NCI-H1092 treated with DMSO at 0.1 percent for 48 hours (cell line): Measurements from ENCODE around the gene TFDP2.
"Not testable (repeated sequence)": the region's sequence is repeated elsewhere in the genome, so short reads cannot be mapped to it uniquely, and the experiment has no call there.

Experiments used
- DNase-seq: peaks from one replicate; lab custom pipeline; 2025; lab: John Stamatoyannopoulos, UW

The TFDP2 gene

DNA sequence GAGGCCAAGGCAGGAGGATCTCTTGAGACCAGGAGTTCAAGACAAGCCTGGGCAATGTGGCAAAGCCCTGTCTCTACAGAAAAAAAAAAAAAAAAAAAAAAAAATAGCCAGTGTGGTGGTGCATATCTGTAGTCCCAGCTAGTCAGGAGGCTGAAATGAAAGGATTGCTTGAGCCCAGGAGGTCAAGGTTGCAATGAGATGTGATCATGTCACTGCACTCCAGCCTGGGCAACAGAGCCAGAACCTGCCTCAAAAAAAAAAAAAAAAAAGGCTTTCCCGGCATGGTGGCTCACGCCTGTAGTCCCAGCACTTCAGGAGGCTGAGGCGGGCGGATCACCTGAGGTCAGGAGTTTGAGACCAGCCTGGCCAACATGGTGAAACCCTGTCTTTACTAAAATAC is 73.7 kb downstream of the TFDP2 start:
- not testable (repeated sequence) for DNase-seq

DNA sequence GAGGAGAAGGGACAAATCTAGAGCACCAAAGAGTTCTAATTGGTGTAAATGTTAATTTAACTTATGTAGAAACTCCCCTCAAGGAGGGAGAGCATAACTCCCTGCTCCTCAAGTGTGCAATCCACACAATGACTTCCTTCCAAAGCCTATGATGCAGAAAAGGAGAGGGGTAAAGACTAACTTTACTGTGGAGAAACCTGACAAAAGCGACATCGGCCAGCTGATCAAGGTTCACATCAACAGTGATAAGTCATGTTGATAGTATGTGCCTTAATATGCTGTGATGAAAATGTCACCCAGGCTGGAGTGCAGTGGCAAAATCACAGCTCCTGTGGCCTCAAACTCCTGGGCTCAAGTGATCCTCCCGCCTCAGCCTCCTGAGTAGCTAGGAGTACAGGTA is 76.5 kb downstream of the TFDP2 start:
- no peak for DNase-seq

DNA sequence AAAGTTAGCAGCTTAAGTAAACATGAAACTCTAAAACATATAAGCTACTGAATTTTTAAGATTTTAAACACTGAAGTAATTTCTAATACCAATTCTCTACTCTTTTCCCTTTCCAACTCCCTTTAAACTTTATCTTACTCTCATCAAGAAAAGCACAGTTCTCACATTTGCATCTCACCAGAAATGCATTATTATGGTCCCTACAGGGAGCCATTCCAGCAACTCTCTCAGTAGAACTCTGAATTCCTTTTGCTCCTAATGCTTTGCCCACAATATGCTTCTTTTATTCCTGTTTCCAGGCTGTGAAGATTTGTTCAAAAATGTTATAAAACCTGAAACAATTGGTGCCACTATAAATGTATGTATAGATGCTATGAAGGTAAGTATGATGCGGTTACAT is 83.4 kb downstream of the TFDP2 start:
- DNase-seq = no peak

DNA sequence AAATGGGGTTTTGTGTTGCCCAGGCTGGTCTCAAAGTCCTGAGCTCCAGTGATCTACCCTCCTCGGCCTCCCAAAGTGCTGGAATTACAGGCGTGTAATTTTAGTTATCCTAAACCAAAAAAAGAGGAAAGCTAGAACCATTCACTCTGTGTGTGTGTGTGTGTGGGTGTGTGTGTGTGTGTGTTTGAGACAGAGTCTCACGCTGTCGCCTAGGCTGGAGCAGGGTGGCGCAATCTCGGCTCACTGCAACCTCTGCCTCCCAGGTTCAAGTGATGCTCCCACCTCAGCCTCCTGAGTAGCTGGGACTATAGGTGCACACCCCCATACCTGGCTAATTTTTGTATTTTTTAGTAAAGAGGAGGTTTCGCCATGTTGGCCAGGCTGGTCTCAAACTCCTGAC is 84.0 kb downstream of the TFDP2 start:
- DNase-seq = no peak

DNA sequence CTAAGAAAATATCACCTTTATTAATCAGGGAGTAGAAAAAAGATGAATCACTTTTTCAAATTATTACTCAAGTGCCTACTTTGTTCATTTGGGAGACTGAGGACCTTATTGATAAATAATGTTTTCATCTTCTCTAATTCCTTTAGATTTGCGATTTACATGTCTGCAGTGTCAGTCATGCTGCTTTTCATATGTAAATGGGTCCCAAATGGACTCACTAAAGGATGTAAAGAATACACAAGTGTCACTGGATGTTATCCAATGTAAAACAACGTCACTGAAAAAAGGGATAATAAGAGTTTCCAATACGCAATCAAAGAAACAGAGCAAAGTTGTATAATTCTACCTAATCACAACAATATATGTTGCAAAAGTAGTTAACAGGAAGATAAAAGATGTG is 84.9 kb downstream of the TFDP2 start:
- DNase-seq = no peak

DNA sequence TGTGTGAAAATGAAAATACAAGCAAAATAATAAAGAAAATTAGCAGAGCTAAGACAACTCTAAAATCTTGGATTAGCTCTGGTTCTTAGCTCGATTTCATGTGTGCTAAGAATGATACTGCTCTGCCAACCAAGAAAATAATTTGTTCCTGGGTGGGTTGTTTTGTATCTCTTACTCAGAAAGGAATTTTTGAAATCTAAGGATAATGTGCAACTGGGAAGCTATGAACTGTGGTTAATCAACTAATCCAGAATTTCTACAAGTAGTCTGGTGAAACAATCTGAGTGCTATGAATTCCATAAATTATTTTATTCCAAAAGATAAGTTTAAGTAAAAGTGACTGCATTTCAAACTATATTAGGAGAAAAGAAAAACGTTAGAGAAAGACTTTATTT is 92.0 kb downstream of the TFDP2 start:
- DNase-seq = no peak

DNA sequence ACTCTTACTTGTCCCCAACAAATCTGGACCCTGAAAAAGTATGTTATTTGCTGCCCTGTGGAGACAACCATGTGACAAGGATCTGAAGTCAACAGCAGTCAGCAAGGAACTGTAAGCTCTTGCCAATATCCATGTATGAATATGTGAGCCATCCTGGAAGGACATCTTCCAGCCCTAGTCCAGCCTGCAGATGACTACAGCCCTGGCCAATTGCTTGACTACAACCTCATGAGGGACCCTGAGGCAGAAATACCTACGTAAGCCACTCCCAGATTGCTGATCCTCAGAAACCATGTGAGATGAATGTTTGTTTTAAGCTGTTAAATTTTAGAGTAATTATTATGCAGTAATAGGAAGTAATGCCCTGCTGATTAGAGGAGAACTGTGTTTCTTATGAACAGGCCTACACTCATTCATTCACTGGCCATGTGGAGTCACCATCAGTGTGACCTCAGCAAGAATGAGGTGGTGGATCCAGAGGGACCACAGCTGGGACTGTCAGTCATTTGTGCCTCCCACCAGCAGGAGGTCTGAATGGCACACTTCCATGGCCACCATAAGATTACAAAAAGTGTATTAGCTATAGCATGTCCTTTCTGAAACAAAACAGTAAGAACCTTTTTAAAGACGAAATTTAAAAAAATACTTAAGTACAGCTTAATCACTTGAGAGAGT is 92.6 kb downstream of the TFDP2 start:
- no peak for DNase-seq

DNA sequence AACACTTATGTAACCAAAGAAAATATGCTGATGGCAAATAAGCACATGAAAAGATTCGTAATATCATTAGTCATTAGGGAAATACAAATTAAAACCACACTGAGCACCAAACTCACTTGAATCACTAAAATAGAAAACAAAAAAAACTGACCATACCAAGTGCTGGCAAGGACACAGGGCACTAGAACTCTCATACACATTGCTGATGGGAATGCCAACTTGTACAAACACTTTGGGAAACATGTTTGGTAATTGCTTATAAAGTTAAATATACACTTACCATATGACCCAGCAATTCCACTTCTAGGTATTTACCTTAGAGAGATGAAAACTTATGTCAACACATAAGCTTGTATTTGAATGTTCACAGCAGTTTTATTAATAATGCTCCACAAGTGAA is 95.5 kb downstream of the TFDP2 start:
- DNase-seq = no peak

DNA sequence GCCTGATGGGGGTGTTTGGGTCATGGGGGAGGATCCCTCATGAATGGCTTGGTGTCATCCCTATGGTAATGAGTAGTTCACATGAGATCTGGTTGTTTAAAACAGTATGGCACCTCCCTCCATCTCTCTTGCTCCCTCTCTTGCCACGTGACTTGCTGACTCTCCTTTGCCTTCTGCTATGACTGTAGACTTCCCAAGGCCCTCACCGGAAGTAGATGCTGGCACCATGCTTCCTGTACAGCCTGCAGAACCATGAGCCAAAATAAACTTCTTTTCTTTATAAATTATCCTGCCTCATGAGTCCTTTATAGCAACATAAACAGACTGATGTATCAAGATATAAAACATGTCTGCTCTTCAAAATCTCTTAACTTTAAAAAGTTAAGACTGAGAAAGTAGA is 96.1 kb downstream of the TFDP2 start:
- no peak for DNase-seq

DNA sequence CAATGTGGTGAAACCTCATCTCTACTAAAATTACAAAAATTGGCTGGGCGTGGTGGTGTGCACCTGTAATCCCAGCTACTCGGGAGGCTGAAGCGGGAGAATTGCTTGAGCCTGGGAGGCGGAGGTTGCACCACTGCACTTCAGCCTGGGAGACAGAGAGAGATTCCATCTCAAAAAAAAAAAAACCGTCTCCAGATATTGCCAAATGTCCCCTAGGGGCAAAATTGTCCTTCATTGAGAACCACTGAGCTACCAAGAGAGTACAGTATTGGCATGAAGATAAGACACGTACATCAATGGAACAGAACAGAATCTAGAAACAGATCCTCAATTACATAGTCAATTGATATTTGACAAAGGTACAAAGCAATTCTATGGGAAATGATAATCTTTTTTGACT is 98.0 kb downstream of the TFDP2 start:
- no peak for DNase-seq

DNA sequence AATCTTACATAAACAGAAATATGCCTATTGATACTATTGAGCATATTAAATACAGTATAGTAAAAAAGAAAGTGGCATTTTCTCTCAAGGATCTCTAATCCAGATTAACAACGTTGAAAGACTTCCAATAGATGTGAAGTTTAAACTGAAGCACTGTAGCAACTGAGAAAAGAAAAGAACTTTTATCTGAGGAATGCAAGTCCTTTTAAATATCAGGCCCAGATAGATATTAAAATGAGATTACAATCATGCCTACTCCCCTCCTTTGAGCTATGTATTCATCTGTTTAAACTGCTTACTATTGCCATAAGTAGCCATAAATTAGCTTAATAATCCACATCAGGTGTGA is 102.3 kb downstream of the TFDP2 start:
- no peak for DNase-seq

DNA sequence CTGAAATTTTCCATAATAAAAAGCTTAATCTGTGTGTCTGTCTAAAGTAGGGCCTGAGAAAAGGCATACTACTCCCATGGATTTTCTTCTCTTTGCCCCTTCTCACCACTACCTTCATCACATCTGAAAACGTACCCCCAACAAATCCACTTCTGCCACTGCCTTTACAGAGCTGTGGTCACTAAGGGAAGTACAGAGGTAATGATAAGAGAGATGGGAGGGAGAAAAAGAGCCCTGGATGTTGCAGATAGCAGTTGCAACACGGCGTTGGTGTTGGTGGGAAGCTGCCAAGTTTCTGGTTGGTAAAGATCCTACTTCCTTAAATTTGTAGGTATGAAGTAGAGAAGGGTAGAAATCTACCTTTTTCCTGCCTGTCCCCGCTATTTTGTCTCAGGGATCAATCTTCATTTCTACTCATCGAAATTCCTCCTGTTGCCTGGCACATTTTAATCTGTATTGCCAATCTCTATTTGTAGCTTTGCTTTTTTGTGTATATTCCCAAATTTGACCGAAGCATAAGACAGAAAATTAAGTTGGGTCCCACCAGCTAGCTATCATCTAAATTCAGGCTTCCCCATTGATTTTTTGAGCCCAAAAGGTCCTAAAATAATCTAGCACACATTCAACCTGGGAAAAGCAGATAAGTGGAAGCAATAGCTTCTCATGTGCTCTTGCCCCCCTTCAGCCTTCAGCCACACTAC is 102.9 kb downstream of the TFDP2 start:
- no peak for DNase-seq

DNA sequence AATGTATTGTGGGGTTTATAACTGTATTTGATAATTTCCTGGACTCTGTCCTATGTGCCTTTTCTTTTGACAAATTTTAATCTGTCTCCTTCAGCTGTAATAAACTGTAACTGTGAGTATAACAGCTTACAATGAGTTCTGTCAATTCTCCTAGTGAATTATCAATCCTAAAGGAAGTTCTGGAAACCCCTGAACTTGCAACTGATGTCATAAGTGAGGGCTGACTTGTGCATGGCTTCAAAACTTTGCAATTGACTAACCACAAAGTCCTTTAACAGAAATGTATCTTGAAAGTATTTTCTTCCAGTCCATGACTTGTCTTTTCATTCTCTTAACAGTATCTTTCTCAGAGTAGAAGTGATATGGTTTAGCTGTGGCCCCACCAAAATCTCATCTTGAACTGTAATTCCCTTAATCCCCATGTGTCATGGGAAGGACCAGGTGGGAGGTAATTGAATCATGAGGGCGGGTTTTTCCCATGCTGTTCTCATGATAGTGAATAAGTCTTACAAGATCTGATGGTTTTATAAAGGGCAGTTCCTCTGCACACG is 108.3 kb downstream of the TFDP2 start:
- no peak for DNase-seq

DNA sequence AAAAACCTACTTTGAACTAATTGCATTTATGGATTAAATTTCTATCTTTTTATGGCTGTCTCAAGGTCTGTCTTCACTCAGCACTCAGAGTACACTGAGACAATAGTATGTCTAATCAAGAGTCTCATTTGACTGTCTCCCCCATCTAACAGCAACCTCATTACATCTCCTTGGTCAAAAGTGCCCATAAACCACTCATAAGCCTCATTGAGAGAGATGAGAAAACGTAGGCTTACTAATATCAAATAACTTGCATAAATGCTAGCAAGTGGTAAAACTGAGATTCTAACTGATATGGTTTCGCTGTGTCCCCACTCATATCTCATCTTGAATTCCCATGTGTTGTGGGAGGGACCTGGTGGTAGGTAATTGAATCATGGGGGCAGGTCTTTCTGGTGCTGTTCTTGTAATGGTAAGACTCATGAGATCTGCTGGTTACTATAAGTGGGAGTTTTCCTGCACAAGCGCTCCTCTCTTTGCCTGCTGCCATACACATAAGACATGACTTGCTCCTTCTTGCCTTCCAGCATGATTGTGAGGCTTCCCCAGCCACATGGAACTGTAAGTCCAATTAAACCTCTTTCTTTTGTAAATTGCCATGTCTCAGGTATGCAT is 113.9 kb downstream of the TFDP2 start:
- no peak for DNase-seq

DNA sequence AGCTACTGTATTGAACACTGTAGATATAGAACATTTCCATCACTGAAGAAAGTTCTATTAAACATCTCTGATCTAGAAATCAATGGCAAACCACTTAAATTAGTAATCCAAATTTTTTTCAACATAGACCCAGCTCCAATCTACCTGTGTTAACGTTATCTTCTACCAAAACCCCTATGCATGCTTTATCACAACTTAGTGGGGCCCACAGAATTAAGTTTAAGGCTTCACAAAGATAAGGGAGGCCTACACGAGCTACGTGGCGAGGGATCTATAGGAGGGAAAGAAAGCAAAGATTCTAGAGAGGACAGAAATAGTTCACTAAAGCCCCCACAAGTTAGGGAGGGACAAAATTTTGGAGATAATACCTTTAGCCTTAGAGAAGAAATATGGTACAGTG is 116.1 kb downstream of the TFDP2 start:
- no peak for DNase-seq

DNA sequence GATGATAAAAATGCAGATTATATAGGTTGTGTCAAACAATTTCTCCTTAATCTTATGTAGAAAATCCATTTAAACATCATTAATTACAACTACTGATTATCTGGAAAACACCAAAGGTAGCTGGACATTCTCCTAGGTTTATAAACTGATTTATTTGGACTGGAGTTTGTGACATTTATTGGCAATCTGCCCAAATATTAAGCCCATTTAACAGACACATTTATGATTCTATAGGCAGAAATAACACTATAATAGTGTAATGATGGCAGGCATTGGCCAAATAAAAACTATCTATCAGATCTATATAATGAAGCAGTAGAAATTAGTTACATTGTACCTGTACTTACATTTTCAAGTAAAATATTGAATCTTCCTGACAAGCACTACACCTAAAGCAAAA is 117.8 kb downstream of the TFDP2 start:
- DNase-seq = no peak

DNA sequence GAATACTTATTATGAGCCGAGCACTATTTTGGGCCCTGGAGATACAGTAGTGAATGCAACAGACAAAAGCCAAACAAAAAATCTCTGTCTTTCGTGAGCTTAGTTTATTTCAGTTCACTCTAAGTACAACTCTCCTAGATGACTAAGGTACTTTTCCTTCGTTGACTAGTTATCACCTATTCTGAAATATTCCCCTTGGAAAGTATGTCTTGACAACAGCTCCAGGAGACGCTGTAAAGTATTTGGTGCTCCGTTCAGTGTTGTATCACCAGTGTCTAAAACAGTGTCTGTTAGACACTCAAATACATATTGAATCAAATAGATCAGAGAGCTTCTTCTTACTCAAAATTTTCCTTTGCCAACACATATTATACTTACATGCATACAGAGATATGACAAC is 119.6 kb downstream of the TFDP2 start:
- no peak for DNase-seq

DNA sequence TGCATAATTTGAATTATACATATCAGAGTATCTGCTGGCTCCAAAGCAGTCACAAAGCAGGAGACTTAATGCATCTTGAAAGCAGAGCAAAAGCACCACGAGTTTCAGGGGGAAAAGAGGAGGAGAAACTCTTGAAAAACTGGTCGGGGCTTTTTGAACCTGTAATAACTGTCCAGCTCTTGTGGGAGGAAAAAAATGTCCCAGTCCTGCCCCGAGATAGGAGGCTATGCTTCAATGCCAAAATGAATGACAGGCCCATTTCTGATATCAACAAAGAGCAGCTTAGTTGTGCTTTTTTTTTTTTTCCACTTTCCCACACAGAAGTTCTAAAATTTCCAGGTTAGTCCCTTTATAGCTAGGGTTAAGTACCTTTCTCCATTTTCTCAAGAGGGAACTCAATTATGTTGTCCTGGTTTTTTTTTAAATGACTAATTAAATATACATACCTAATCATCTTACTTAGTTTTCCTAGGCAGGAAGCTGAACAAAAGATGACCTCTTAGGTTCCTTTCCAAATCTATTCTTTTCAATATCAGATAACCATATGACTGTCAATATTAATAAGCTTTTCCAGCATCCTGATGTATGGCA is 120.2 kb downstream of the TFDP2 start:
- peak; percentile 15 for DNase-seq

DNA sequence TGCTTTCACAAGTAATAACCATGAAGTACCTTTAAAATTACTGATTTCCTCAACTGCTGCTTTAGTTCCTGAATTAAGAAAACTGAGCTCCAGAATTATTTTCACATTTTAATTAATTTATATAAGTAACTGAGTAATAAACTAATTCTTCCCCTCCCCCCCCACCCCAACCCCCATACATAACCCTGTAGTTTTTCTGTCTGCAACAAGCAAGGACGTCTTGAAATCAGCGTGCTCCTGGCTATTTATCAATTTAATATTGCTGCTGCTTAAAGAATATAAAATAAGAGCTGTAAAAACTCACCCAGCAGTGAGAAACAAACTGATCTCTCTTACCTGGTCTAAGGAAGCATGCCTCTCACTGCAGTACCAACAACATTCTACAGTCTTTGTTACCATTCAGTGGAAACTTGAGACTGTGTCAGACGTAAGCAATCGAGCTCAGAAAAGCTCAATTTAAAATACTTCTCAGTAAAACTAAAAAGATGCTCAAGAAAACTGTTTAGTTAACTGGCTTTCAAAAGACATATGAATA is 121.0 kb downstream of the TFDP2 start:
- DNase-seq = no peak

DNA sequence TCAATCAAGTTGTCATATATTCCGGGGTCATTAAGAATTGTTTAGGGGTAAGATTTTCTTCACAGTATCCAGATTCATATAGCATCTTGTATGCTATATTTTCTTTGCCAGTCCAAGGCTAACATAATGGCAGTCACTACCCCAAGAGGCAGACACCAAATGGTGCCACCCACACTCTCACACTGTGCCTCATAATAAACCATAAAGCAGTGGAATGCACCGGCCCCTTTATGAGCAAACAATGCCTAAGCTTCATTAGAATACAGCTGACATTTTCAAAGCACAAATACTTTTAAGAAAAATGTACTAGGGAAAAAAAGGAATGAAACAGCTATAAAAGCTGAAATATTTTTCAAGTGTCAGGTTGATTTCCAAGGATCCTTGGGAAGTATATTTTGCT is 121.6 kb downstream of the TFDP2 start:
- DNase-seq = peak; percentile 8

DNA sequence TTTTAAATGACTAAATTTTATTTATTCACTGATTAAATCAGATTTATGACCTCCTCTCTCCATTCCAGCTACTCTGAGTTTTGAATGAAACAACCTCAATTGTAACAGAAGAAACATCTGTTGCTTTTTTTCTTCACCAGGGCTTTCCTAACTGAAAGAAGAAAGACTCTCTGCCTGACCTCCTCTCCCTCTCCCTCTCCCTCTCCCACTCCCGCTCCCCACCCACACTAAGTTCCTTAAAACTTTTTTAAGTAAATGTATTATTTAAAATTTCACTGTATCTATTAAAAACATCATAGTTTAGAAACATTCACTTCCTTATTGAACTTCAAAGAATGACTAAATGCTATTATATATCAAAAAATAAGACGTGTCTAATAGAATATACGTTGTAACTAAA is 122.0 kb downstream of the TFDP2 start:
- DNase-seq = no peak

DNA sequence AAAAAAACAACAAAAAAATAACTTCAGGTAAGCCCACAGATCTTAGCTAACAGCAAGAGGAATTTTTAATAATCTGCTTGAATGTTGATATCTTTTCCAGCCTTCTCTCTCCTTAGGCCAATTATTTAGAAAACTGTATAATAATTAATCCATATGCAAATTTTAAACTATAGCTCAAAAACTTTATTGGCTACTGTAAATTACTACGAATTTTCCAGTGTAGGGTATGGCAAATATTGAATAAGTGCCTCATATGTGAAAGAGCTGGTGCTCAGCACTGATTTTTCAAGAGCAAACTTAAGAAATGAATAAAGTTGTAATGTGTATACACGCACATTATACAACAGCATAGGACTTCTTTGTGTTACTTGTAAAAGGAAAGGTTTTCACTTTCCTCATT is 123.0 kb downstream of the TFDP2 start:
- no peak for DNase-seq

DNA sequence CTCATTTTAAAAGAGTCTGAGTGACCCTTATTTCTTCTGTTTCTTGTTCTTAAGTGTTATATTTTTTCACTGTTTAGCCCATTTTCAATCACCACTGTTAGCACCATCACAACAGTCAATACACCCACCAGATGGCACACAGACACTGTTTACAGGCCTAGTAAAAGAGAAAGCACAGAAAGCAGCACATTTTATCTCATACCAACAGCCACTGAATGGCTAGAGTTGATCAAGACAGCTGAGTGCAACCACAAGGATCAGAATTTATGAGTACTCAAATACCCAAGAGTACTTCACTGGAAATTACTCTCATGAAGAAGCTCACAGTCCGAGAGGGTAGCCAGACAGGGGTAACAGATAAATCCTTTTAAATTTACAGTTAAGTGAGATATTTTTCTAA is 127.0 kb downstream of the TFDP2 start:
- no peak for DNase-seq
